Dendritic cell treated with granulocyte-macrophage colony-stimulating factor and Interleukin-4, amounts not matched to agents 40 ng/mL and 50 ng/mL, for 4 days (primary cell): ENCODE results near the gene PPP6R2.

ENCODE experiments used
- H3K27ac Mint-ChIP-seq: one replicate; pipeline ENCODE4 v1.8.0; 2022; ENCODE audit warnings: mild to moderate bottlenecking, mixed read lengths
- H3K27me3 Mint-ChIP-seq: one replicate; pipeline ENCODE4 v1.8.0; 2022; ENCODE audit warnings: mild to moderate bottlenecking, mixed read lengths
- H3K36me3 Mint-ChIP-seq: one replicate; pipeline ENCODE4 v1.8.0; 2022; ENCODE audit warnings: low read depth, mixed read lengths
- H3K4me1 Mint-ChIP-seq: one replicate; pipeline ENCODE4 v1.8.0; 2022; ENCODE audit warnings: low read depth, mixed read lengths
- H3K4me3 Mint-ChIP-seq: one replicate; pipeline ENCODE4 v1.8.0; 2022; ENCODE audit warnings: mild to moderate bottlenecking, moderate library complexity, mixed read lengths
- H3K9me3 Mint-ChIP-seq: one replicate; pipeline ENCODE4 v1.8.0; 2022; ENCODE audit warnings: mixed read lengths
- intact Hi-C: fragments of 100-400 bp; cut with micrococcal nuclease; formaldehyde crosslinking; loops from one replicate; pipeline ENCODE4 v1.15.0; 2022

The PPP6R2 gene

DNA sequence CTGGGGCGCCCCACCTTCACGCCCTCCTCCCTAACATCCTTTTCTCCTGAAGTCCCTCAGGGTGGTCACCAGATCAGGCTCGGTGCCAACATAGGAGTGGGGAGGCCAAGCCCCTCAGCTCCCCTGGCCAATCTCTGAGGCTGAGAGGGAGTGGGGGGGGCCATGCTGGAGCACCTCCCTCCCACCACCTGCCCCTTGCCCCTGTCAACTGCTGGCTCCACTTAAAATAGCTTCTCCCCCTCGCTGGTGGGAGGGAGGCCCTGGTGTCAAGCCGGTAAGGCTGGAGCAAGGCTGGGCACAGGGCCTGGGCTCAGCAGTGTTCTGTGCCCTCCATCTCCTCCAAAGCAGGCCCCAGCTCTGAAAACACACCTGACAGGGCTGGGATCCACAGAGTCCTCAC is 40.6 kb upstream of the PPP6R2 start:
- intact Hi-C loops, result no loop called here
- peaks cover 71% of the 10 kb centered on the region for H3K4me1 Mint-ChIP-seq
- H3K27me3 Mint-ChIP-seq, result no peaks in the 10 kb centered on the region
- peak overlapping the region; percentile 89 for H3K27ac Mint-ChIP-seq
- H3K9me3 Mint-ChIP-seq, result no peaks in the 10 kb centered on the region
- peak overlapping the region; percentile 77 for H3K4me3 Mint-ChIP-seq
- peaks cover 78% of the 10 kb centered on the region for H3K36me3 Mint-ChIP-seq

DNA sequence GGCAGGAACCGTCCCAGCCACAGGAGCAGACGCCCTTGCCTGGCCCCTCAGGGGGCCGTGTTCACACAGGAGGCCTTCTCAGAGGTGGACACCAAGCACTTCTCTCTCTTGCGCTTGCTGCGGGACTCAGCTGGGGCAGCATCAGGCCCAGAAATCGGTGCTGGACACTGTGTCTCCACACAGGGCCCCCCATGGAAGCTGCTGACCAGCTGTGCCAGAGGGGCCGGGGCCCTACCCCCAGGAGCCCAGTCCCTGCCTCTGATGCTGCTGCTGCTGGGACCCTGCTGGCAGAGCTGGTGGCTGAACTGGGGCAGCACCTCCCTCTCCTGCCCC is 39.6 kb upstream of the PPP6R2 start:
- intact Hi-C loops, result no loop called here
- H3K4me3 Mint-ChIP-seq, result peak overlapping the region; percentile 77
- no peaks in the 10 kb centered on the region for H3K27me3 Mint-ChIP-seq
- H3K27ac Mint-ChIP-seq, result peak overlapping the region; percentile 89
- H3K9me3 Mint-ChIP-seq, result no peaks in the 10 kb centered on the region
- peaks cover 69% of the 10 kb centered on the region for H3K4me1 Mint-ChIP-seq
- peaks cover 69% of the 10 kb centered on the region for H3K36me3 Mint-ChIP-seq

DNA sequence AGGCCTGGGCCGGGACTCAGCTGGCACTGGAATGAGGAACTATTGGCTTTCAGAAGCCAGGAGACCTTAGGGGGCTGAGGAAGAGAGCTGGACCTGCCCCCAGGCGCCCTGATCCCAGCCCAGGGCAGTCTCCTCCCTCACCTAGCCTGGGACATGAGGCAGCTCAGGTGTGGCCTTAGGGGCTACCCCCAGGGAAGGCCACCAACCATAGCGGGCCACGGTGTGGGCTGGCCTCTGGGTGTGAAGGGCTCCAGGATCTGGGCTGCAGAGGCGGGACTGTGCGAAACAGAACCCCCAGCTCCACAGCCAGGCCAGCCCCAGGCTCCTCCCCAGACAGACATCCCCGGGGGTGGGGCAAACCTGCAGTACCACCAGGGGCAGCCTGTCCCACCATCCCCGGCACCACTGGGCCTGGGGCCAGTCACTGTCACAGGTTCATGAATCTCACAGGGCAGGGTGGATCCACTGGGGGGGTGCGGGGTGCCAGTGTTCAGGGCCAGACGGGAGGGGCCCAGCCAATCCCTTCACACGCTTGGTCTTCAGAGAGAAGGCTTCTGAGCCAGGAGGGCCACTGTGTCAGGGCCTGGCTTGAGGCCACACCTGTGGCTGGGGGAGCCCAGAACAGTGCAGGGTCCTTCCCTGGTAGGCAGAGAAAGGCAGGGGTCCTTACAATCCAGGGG is 39.1 kb upstream of the PPP6R2 start:
- H3K36me3 Mint-ChIP-seq, result peaks cover 64% of the 10 kb centered on the region
- intact Hi-C loops, result no loop called here
- peaks cover 69% of the 10 kb centered on the region for H3K4me1 Mint-ChIP-seq
- no peaks in the 10 kb centered on the region for H3K9me3 Mint-ChIP-seq
- no peaks in the 10 kb centered on the region for H3K27me3 Mint-ChIP-seq
- H3K4me3 Mint-ChIP-seq, result peak overlapping the region; percentile 77
- H3K27ac Mint-ChIP-seq, result peak overlapping the region; percentile 89

DNA sequence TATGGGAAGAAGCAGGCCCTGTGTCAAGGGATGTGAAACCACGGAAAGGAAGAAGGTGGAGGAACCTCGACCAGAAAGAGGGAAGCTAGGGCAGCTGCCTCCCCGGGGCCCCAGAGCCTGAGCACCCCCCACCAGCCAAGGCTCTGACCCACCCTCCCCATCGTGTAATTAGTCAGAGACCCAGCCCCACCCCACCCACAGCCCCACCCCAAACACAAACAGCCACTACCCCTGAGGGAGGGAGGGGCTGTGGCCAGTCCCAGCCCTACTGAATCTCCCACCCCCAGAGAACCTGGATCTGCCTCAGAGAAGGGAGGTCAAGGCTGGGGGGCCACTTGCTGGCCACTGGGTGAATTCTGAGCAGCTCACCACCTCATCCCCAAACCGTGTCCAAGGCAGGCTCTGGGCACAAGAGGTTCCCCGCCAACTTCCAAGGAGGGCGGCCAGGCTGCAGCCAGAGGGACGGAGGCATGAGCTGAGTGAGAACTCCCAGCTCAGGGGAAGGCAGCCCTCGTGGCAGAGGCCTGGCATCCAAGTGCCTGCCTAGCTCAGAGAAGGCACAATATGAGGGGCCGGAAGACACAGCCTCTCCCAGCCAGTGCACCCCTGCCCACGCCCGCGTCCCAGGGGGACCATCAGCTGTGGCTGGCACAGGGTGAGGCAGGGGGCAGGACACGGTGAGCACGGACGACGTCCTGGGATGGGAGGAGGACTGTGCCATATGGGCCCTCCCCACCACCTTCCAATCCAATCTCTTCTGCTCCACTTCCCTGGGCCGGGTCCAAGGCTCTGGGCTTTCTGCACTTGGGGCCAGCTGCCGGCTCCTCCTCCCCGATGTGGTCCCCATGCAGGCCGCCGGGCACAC is 38.4 kb upstream of the PPP6R2 start:
- H3K27me3 Mint-ChIP-seq, result no peaks in the 10 kb centered on the region
- H3K4me3 Mint-ChIP-seq, result peak overlapping the region; percentile 77

DNA sequence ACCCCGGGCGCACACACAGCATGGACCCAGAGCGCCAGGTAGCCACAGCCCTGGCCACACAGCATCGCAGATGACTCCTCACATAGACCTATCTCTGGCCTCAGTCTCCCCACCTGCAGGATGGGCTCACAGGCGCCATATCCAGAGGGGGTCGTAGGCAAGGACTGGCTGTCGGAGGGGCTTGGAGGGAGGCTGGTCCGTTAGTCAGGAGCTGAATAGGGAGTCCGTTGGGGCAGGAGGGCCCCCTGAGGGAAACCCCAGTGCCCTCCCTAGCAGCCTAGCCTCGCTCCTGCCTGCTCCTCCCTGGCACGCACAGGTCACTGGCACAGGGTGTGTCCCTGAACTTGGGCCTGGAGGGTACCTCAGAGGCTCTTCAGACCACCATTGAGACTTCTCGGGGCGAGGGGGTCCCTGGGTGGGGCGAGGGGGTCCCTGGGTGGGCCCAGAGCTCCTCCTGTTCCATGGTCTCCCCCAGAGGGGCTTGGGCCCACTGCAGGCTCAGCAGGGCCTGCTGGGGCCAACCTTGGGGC is 37.7 kb upstream of the PPP6R2 start:
- Mint-ChIP-seq H3K27me3 (no peaks in the 10 kb centered on the region), H3K36me3 (peaks cover 58% of the 10 kb centered on the region), H3K4me3 (peak overlapping the region; percentile 77), H3K9me3 (no peaks in the 10 kb centered on the region), H3K4me1 (peaks cover 71% of the 10 kb centered on the region), H3K27ac (peak overlapping the region; percentile 89)
- intact Hi-C loops, result loop anchor here (5.0 kb wide), 2 partner anchors 33 to 37 kb away; partner anchors contain the start of genes MAPK11 and PPP6R2

More for the DNA sequence above, 38.4 kb upstream of the PPP6R2 start:
- Mint-ChIP-seq H3K9me3 (no peaks in the 10 kb centered on the region), H3K4me1 (peaks cover 71% of the 10 kb centered on the region), H3K27ac (peak overlapping the region; percentile 89), H3K36me3 (peaks cover 58% of the 10 kb centered on the region)
- intact Hi-C loops, result loop anchor here (5.0 kb wide), 2 partner anchors 32 to 38 kb away; partner anchors contain the start of genes MAPK11 and PPP6R2

DNA sequence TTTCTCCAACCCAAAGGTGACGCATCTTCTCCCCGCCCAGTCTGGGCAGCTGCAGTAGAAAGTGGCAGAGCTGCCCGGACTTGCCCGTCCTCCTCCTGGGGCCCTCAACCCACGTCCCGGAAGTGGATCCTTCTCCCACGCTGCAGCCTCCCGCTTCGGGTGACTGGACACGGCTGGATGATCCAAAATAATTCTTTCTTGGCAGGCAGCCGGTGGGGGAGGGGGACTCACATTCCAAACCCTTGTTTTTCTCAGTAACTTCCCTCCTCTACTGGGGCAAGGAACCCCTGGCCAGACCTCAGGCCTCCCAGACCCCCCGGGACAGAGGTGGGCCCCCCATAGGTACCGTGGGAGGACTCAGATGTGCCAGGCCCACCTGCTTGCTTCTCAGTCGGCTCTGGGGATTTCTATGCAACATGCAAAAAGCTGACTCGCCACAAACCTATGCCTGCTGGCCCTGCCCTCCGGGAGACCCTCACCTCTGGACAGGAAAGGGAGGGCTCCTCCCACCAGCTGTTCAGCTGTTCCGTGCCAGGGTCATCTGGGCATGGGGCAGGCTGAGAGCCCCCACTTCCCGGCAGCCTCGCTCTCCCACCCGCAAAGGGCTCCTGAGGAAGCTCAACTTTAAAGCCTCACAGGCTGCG is 37.1 kb upstream of the PPP6R2 start:
- H3K9me3 Mint-ChIP-seq, result no peaks in the 10 kb centered on the region
- no peaks in the 10 kb centered on the region for H3K27me3 Mint-ChIP-seq
- H3K4me1 Mint-ChIP-seq, result peaks cover 67% of the 10 kb centered on the region
- H3K27ac Mint-ChIP-seq, result peak overlapping the region; percentile 89
- intact Hi-C loops, result loop anchor here (5.0 kb wide), 2 partner anchors 34 to 36 kb away; partner anchors contain the start of genes MAPK11 and PPP6R2
- peaks cover 52% of the 10 kb centered on the region for H3K36me3 Mint-ChIP-seq
- H3K4me3 Mint-ChIP-seq, result peak overlapping the region; percentile 77

DNA sequence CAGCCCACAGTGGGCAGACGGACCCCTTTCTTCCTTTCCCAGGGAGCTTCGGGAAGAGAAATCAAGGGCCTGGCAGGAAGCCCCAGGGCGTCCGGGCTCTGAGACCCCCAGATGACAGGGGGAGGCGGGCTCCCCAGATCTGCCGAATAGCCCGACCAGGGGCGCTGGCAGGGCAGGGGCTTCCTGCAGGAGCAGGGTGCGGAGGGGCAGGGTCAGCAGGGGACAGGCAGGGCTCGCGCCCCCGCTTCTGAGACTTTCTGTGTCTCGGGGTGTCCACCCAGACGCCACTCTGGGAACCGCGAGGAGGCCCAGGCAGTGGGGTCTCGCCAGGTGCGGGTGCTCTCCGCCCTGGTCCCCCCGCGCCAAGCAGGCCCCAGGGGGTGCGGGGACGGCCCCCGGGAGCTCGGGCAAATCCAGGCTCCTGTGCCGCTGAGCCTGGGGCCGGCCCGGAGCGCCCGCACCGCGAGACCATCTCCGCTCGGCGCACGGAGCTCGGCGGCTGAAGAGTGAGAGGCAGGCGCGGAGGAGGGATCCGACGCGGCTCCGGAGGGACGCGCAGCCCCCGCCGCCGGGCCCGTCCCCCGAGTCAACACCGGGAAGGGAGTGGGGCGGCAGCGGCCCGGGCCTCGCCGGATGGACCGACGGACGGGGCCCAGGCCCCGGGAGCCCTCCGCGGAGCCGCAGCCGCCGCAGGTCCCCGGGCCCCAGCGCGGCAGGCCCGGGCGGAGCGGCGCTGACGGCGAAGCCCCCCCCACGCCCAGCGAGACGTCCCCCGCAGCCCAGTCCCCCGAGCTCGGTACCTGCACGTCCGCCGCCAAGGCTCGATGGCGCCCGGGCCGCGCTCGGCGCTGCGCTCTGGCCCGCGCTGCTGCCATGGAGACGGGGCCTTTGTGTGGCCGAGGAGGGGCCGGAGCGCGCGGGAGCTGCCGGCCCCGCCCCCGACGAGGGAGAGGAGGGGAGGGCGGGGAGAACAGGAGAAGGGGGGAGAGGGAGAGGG is 36.1 kb upstream of the PPP6R2 start, which contains the start of gene PLXNB2:
PLXNB2 (minus strand) TSS at position 894 of the 997 bp plus-strand sequence. CDS start 17,062 bp downstream, outside the sequence.
- intact Hi-C loops, result loop anchor here (5.0 kb wide), 2 partner anchors 35 kb away; partner anchors contain the start of genes MAPK11 and PPP6R2
- Mint-ChIP-seq H3K4me3 (peak within 1 kb of the TSS; percentile 77), H3K27ac (peak within 1 kb of the TSS; percentile 89), H3K9me3 (no peaks in the 10 kb centered on the region), H3K4me1 (peaks cover 67% of the 10 kb centered on the region), H3K27me3 (no peaks in the 10 kb centered on the region), H3K36me3 (peaks cover 49% of the 10 kb centered on the region)

DNA sequence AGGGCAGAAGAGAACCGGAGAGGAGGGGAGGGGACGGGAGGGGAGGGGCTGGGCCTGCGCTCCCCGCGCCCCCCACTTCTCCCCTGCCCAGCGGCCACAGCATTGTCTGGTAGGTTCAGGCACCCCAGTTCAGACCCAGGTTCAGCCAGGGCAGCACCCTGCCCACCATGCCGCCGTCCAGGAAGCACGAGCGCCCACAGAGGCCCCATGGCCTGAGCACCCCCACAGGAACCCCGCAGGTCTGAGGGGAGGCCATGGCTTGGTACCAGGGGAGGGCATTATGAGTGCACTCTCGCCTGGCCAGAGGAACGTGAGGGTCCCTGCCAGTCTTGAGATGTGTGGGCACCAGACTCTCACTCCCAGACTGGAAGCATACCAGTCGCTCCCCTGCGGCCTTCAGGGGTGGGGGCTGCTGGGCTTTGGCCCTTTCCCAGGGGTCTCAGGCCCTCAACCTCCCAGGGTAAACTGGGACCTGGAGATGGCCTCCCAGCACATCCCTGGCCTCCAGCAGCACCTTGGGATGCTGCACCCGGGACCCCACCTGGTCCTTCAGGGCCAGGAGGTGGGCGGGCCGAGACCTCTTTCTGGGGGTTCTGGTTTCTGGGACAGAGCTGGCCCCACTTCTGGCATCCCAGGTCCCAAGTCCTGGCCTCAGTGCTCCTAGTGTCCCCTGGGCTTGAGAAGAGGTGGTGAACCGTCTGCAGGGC is 35.1 kb upstream of the PPP6R2 start:
- Mint-ChIP-seq H3K9me3 (no peaks in the 10 kb centered on the region), H3K4me3 (peak overlapping the region; percentile 70), H3K36me3 (peaks cover 43% of the 10 kb centered on the region), H3K4me1 (peaks cover 60% of the 10 kb centered on the region), H3K27ac (peak overlapping the region; percentile 89), H3K27me3 (no peaks in the 10 kb centered on the region)
- intact Hi-C loops, result loop anchor here (5.0 kb wide), 2 partner anchors 34 to 36 kb away; partner anchors contain the start of genes MAPK11 and PPP6R2

DNA sequence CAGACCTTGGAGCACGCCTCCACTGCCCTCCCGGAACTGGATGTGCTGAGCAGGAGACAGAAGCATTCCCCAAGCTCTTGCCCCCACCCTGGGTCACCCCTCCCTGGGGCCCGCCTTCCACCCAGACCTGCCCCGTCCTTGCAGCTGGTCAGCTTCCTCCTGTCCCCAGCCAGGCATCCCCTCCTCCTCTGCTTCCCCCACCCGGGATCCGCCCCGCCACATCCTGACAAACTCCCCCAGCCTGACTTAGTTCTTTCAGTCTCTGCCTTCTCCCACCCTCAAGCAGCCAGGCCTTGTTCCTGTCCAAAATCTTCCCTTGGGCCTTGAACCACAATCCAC is 34.6 kb upstream of the PPP6R2 start:
- peaks cover 56% of the 10 kb centered on the region for H3K4me1 Mint-ChIP-seq
- peak overlapping the region; percentile 70 for H3K4me3 Mint-ChIP-seq
- intact Hi-C loops, result loop anchor here (5.0 kb wide), 2 partner anchors 34 to 36 kb away; partner anchors contain the start of genes MAPK11 and PPP6R2
- no peaks in the 10 kb centered on the region for H3K9me3 Mint-ChIP-seq
- peak overlapping the region; percentile 89 for H3K27ac Mint-ChIP-seq
- no peaks in the 10 kb centered on the region for H3K27me3 Mint-ChIP-seq
- peaks cover 37% of the 10 kb centered on the region for H3K36me3 Mint-ChIP-seq

DNA sequence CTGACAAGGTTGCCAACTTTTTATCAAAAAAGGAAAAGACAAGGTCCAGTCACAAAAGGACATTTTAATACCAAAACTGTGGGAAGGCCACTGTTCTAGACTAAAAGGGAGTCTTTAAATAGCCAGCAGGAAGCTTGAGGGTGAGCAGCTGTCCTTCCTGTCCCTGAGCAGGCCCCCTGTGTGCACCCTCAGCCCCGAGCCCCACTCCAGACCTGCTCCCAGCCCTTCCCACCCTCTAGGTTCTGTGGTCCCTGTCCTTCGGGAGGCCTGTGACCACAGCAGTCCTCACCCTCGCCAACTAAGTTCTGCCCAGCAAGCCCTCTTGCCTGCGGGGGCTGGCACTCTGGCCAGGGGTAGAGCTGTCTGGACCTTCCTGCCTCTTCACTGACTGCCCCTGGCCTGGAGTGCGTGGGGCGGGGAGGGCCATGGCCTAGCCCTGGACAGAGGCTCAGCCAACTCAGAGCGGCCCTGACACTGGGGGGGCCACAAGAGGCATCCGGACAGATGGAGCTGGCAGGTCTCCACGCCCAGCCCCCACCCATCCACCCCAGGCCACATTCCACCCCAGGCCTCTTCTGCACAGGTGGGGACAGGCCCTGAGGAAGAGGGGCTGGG is 34.0 kb upstream of the PPP6R2 start:
- intact Hi-C loops, result loop anchor here (5.0 kb wide), 2 partner anchors 33 to 37 kb away; partner anchors contain the start of genes MAPK11 and PPP6R2
- Mint-ChIP-seq H3K36me3 (peaks cover 32% of the 10 kb centered on the region), H3K4me3 (peak overlapping the region; percentile 70), H3K4me1 (peaks cover 56% of the 10 kb centered on the region), H3K27me3 (no peaks in the 10 kb centered on the region), H3K27ac (peak overlapping the region; percentile 89), H3K9me3 (no peaks in the 10 kb centered on the region)

DNA sequence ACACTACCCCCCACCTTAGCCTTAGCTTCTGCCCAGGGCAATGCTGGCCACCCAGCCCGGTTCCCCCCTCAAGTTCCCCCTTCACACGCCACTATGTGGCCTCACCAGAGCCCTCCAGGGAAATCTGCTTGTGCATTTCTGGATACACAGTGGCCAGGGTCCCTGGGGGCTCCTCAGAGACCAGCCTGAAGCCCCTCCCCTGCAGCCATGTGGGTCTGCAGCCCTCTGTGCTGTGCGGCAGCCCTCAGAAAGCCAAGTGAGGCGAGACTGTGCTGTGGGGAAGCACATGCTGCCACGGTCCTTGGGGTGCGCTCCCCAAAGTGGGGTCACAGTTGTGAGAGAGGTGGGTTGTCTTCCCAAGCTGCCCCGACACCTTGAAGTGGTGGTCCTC is 33.5 kb upstream of the PPP6R2 start:
- Mint-ChIP-seq H3K4me1 (peaks cover 56% of the 10 kb centered on the region), H3K4me3 (no peak overlapping the region), H3K9me3 (no peaks in the 10 kb centered on the region), H3K36me3 (peaks cover 30% of the 10 kb centered on the region), H3K27me3 (no peaks in the 10 kb centered on the region), H3K27ac (peak overlapping the region; percentile 89)
- intact Hi-C loops, result loop anchor here (5.0 kb wide), 2 partner anchors 33 to 37 kb away; partner anchors contain the start of genes MAPK11 and PPP6R2
